D721Med (cell line): Measurements from ENCODE around the gene PLCD3.

Experiments
- DNase-seq: peaks from one replicate; pipeline ENCODE4 v3.0.0; 2011; ENCODE audit warnings: low spot score; ENCODE audit not compliant: insufficient read length
- FAIRE-seq: peaks from 2 replicates; lab custom pipeline; 2011; peaks lifted over from hg19 to GRCh38; lab: Jason Lieb, UNC
- CTCF ChIP-seq: IDR thresholded peaks from 2 replicates; pipeline ENCODE4 v1.5.1; 2012; ENCODE audit warnings: mild to moderate bottlenecking, control low read depth; ENCODE audit not compliant: insufficient read depth; ENCODE audit errors: missing control alignments

Gene PLCD3

GRCh38 chr17:45115015-45115625 is 17.2 kb downstream of the PLCD3 start:
- TF ChIP-seq CTCF: no peak
- FAIRE-seq (no peak), DNase-seq (no peak)

GRCh38 chr17:45114117-45114932 is 18.0 kb downstream of the PLCD3 start:
- FAIRE-seq: no peak

GRCh38 chr17:45113424-45113754 is 18.9 kb downstream of the PLCD3 start:
- no peak for TF ChIP-seq CTCF
- FAIRE-seq: no peak

More at GRCh38 chr17:45114117-45114932, 18.0 kb downstream of the PLCD3 start:
- DNase-seq: no peak
- TF ChIP-seq CTCF: no peak

GRCh38 chr17:45112559-45113423 is 19.5 kb downstream of the PLCD3 start:
- TF ChIP-seq CTCF: no peak
- no peak for FAIRE-seq
- DNase-seq: no peak

More at GRCh38 chr17:45113424-45113754, 18.9 kb downstream of the PLCD3 start:
- no peak for DNase-seq

- no peak for FAIRE-seq
- no peak for TF ChIP-seq CTCF
- DNase-seq: no peak
Observed at GRCh38 chr17:45111850-45112249, 20.5 kb downstream of the PLCD3 start.

GRCh38 chr17:45110676-45111611 is 21.4 kb downstream of the PLCD3 start:
- no peak for TF ChIP-seq CTCF
- DNase-seq: no peak
- no peak for FAIRE-seq
